A549 (cell line): ENCODE measurements around the gene PI16. TPM values are rescaled to one million over a fixed set of nuclear protein-coding genes. Genes with fewer than 3 reads are reported as not detected.

Experiments used
- ATAC-seq, 2 experiments: fragments of 200-7000 bp in 1 of 2; fragments of >200 bp in 1 of 2; cut with Nextera tagmentation in 1 of 2; cut with Tn5 transposase in 1 of 2; 3 replicates each; pipeline versions ENCODE4 v1.8.0 to v1.9.1; 2018 to 2020; ENCODE audit warnings: mild to moderate bottlenecking in 1 of 2, moderate library complexity in 1 of 2
- CTCF ChIA-PET: fragments of 300-600 bp; sonication (Branson Sonifier 250); formaldehyde crosslinking; extraction: SDS; loops from one replicate; lab custom pipeline; 2021; ENCODE audit warnings: antibody characterized with exemption, inconsistent platforms; lab: Yijun Ruan, JAX
- POLR2A ChIA-PET: fragments of 350-600 bp; formaldehyde crosslinking; extraction: SDS; loops from one replicate; lab custom pipeline; 2021; ENCODE audit warnings: antibody characterized with exemption, inconsistent platforms; lab: Yijun Ruan, JAX
- DNase-seq, 2 experiments: peaks; one replicate each; pipeline versions ENCODE4 v3.0.0 to v3.0.0-alpha.2; 2011 to 2016; ENCODE audit warnings: low read depth in 1 of 2, low spot score in 1 of 2
- FAIRE-seq: peaks from 2 replicates; lab custom pipeline; 2011; peaks lifted over from hg19 to GRCh38; lab: Jason Lieb, UNC
- H3K27ac ChIP-seq, 2 experiments: fragments of >200 bp; sonication (Bioruptor Twin); formaldehyde crosslinking; 3 replicates each; pipeline ENCODE4 v1.5.1; 2016 to 2017
- H3K4me1 ChIP-seq: fragments of >200 bp; sonication (Bioruptor Twin); formaldehyde crosslinking; 3 replicates; pipeline ENCODE4 v1.6.1; 2016
- H3K4me2 ChIP-seq: fragments of >200 bp; sonication (Bioruptor Twin); formaldehyde crosslinking; 3 replicates; pipeline ENCODE4 v1.6.1; 2016
- H3K4me3 ChIP-seq: fragments of >200 bp; sonication (Bioruptor Twin); formaldehyde crosslinking; 3 replicates; pipeline ENCODE4 v1.5.1; 2016
- H3K9me3 ChIP-seq: fragments of >200 bp; sonication (Bioruptor Twin); formaldehyde crosslinking; 3 replicates; pipeline ENCODE4 v1.6.1; 2016
- BCL3 ChIP-seq: fragments of >200 bp; sonication (Bioruptor Twin); formaldehyde crosslinking; IDR thresholded peaks from 3 replicates; pipeline ENCODE4 v1.6.1; 2016
- CHD2 ChIP-seq: fragments of 150-350 bp; IDR thresholded peaks from 2 replicates; pipeline ENCODE4 v1.6.1; 2014; ENCODE audit warnings: low read length; ENCODE audit not compliant: partially characterized antibody
- CTCF ChIP-seq: fragments of >200 bp; sonication (Bioruptor Twin); formaldehyde crosslinking; IDR thresholded peaks from 3 replicates; pipeline ENCODE4 v1.5.1; 2016
- ESRRA ChIP-seq: fragments of 150-350 bp; IDR thresholded peaks from 2 replicates; pipeline ENCODE4 v1.6.1; 2014; ENCODE audit warnings: mild to moderate bottlenecking, low read length, borderline replicate concordance
- FOSB ChIP-seq: fragments of 250-450 bp; sonication (Bioruptor Pico); IDR thresholded peaks from 2 replicates; pipeline ENCODE4 v1.5.0; 2020; ENCODE audit warnings: mild to moderate bottlenecking, moderate library complexity
- FOXS1 ChIP-seq: fragments of 250-450 bp; sonication (Bioruptor Pico); IDR thresholded peaks from 2 replicates; pipeline ENCODE4 v1.5.0; 2020; ENCODE audit warnings: mild to moderate bottlenecking, moderate library complexity
- GATA3 ChIP-seq: IDR thresholded peaks from 2 replicates; pipeline ENCODE4 v1.6.1; 2012; ENCODE audit warnings: borderline replicate concordance
- HEYL ChIP-seq: fragments of 250-450 bp; sonication (Bioruptor Pico); IDR thresholded peaks from 2 replicates; pipeline ENCODE4 v1.8.0; 2021; ENCODE audit warnings: mild to moderate bottlenecking, moderate library complexity
- HOXB5 ChIP-seq: fragments of 250-450 bp; sonication (Bioruptor Pico); IDR thresholded peaks from 2 replicates; pipeline ENCODE4 v1.5.0; 2020; ENCODE audit warnings: mild to moderate bottlenecking, moderate library complexity
- JUNB ChIP-seq: fragments of >200 bp; sonication (Bioruptor Twin); formaldehyde crosslinking; IDR thresholded peaks from 2 replicates; pipeline ENCODE4 v1.6.1; 2016
- KDM1A ChIP-seq: fragments of 200-600 bp; sonication (generic); IDR thresholded peaks from 2 replicates; pipeline ENCODE4 v1.6.1; 2016; ENCODE audit warnings: low read depth, mild to moderate bottlenecking
- MYC ChIP-seq: IDR thresholded peaks from 2 replicates; pipeline ENCODE4 v1.6.1; 2012; ENCODE audit warnings: mild to moderate bottlenecking, inconsistent platforms, low read length, improper control_type of control experiment, borderline replicate concordance
- POLR2A ChIP-seq: IDR thresholded peaks from 2 replicates; pipeline ENCODE4 v1.6.1; 2012; ENCODE audit warnings: mild to moderate bottlenecking, low read length
- POLR2AphosphoS2 ChIP-seq: conservative IDR thresholded peaks from 2 replicates; pipeline ENCODE4 v1.6.1; 2012; ENCODE audit warnings: low read length, improper control_type of control experiment, inconsistent platforms
- RAD21 ChIP-seq, 2 experiments: fragments of >200 bp in 1 of 2; sonication (Bioruptor Twin) in 1 of 2; formaldehyde crosslinking in 1 of 2; IDR thresholded peaks in 1 of 2; conservative IDR thresholded peaks in 1 of 2; 2 replicates in 1 of 2; 3 replicates in 1 of 2; pipeline ENCODE4 v1.6.1; 2012 to 2018; ENCODE audit warnings: inconsistent platforms in 1 of 2
- RCOR1 ChIP-seq: fragments of 150-350 bp; IDR thresholded peaks from 2 replicates; pipeline ENCODE4 v1.6.1; 2014; ENCODE audit warnings: antibody characterized with exemption, low read length, low read depth
- RFX5 ChIP-seq: fragments of 450-650 bp; IDR thresholded peaks from 2 replicates; pipeline ENCODE4 v1.7.1; 2014; ENCODE audit warnings: antibody characterized with exemption, mild to moderate bottlenecking, moderate library complexity
- USF2 ChIP-seq: fragments of 450-650 bp; IDR thresholded peaks from 2 replicates; pipeline ENCODE4 v1.6.1; 2014; ENCODE audit warnings: antibody characterized with exemption
- ZC3H11A ChIP-seq: fragments of 450-650 bp; IDR thresholded peaks from 2 replicates; pipeline ENCODE4 v1.6.1; 2014; ENCODE audit warnings: antibody characterized with exemption, mild to moderate bottlenecking
- ZSCAN20 ChIP-seq: fragments of 250-450 bp; sonication (Bioruptor Pico); IDR thresholded peaks from 2 replicates; pipeline ENCODE4 v1.8.0; 2022; ENCODE audit warnings: mild to moderate bottlenecking, moderate library complexity
- WGBS: methylation state at CpG from one replicate; pipeline ENCODE4 v1.1.6; 2017; ENCODE audit errors: missing lambda C conversion rate; 5-methylcytosine and 5-hydroxymethylcytosine counted together
- polyA plus RNA-seq, 4 experiments: library from polyadenylated mRNA; depleted of rRNA in 3 of 4; stranded (reverse); fragments of >200 nt; fragmentation: RNase III in 1 of 4; extraction: RNeasy Plus Mini Kit Qiagen cat#74134 plus additional on column Dnase treatment in 1 of 4; gene quantifications; 2 replicates in 3 of 4; 3 replicates in 1 of 4; pipeline ENCODE4 v1.2.3, GENCODE V29; 2011 to 2017
- TF ChIP-seq, protein P1 (sequence below): fragments of >200 bp; sonication (Bioruptor Twin); formaldehyde crosslinking; IDR thresholded peaks from 2 replicates; pipeline ENCODE4 v1.6.1; 2016
- TF ChIP-seq, protein P2 (sequence below): fragments of 250-450 bp; sonication (Bioruptor Pico); IDR thresholded peaks from 2 replicates; pipeline ENCODE4 v1.5.0; 2021; ENCODE audit warnings: mild to moderate bottlenecking, moderate library complexity, borderline replicate concordance

The PI16 gene
- polyA plus RNA-seq, 2 of the 4 experiments (the other 2 are of a cell fraction), result not detected

GRCh38 chr6:36983538-36983937, 29.0 kb downstream of the PI16 start:
- CTCF ChIA-PET, result no interaction called here

GRCh38 chr6:36984581-36985416, 30.3 kb downstream of the PI16 start:
- ChIA-PET POLR2A (no interaction called here), CTCF (no interaction called here)
- FAIRE-seq (no peak), ATAC-seq (no peak), DNase-seq (peak in 1 of 2 experiments; percentile 41)
- WGBS, result 22% methylated on average over 16 of the region's 19 CpGs
- Histone ChIP-seq H3K9me3 (no peaks in the 10 kb centered on the region), H3K4me2 (peak overlapping the region; percentile 96), H3K4me3 (peak overlapping the region; percentile 100), H3K27ac (peak overlapping the region; percentile 98 to 100), H3K4me1 (peaks cover 25% of the 10 kb centered on the region)
- peak; percentile 67 for TF ChIP-seq CHD2
- TF ChIP-seq, protein P1, sequence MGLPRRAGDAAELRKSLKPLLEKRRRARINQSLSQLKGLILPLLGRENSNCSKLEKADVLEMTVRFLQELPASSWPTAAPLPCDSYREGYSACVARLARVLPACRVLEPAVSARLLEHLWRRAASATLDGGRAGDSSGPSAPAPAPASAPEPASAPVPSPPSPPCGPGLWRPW, result no peak

More at GRCh38 chr6:36983538-36983937, 29.0 kb downstream of the PI16 start:
- Histone ChIP-seq H3K27ac (no peak overlapping the region), H3K4me2 (peak overlapping the region; percentile 96), H3K9me3 (no peaks in the 10 kb centered on the region), H3K4me3 (no peak overlapping the region), H3K4me1 (peaks cover 25% of the 10 kb centered on the region)
- POLR2A ChIA-PET, result no interaction called here
- TF ChIP-seq CHD2 (no peak), HEYL (CRISPR knock-in tag) (no peak), FOXS1 (no peak), CTCF (no peak), FOSB (CRISPR knock-in tag) (no peak)
- DNase-seq (no peak), ATAC-seq (no peak), FAIRE-seq (no peak)
- WGBS, result 94% methylated on average over 3 of the region's 3 CpGs

DNA sequence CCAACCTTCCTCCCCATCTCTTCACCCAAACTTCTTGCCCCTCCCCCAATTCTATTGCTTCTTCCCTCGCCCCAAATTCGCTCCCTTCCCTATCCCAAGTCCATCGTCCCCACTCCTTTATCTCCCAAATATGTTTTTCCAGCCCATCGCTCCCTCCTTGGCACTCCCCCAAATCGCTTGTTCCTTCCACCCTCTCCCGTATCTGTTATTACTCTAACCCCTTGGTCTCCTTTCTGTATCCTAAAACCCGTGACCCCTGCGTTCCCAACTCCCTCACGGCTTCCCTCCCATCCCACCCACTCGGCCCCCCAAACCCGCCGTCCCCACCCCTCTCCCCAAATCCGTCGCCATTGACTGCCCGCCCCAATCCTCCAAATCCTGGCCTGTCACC, 30.9 kb downstream of the PI16 start:
- Histone ChIP-seq H3K4me1 (peaks cover 25% of the 10 kb centered on the region), H3K27ac (peak overlapping the region; percentile 98 to 100), H3K4me2 (peak overlapping the region; percentile 96), H3K9me3 (no peaks in the 10 kb centered on the region), H3K4me3 (peak overlapping the region; percentile 100)
- DNase-seq (no peak), ATAC-seq (no peak), FAIRE-seq (no peak)
- ChIA-PET CTCF (interaction anchor here (0.6 to 1.5 kb wide), 2 partner anchors 33 to 82 kb away, joined by 3 read pairs; no protein-coding TSS in a partner anchor), POLR2A (interaction anchor here (0.6 to 1.5 kb wide), 7 partner anchors 8 to 149 kb away, joined by 3 to 11 read pairs (median 3); partner anchors contain the start of gene PPIL1)
- TF ChIP-seq POLR2AphosphoS2 (no peak), CTCF (no peak), ZSCAN20 (CRISPR knock-in tag) (no peak), RAD21 (conservative IDR thresholded peaks at IDR 0.05 in 1 of 2, IDR thresholded peaks at IDR 0.05 in 1 of 2) (no peak), KDM1A (no peak), FOSB (CRISPR knock-in tag) (no peak), ZC3H11A (no peak), RCOR1 (no peak), USF2 (no peak), GATA3 (no peak), RFX5 (no peak), MYC (no peak), ESRRA (no peak), BCL3 (no peak), HOXB5 (no peak), JUNB (no peak), POLR2A (no peak), CHD2 (no peak)
- TF ChIP-seq, protein P1, result no peak
- TF ChIP-seq, protein P2, sequence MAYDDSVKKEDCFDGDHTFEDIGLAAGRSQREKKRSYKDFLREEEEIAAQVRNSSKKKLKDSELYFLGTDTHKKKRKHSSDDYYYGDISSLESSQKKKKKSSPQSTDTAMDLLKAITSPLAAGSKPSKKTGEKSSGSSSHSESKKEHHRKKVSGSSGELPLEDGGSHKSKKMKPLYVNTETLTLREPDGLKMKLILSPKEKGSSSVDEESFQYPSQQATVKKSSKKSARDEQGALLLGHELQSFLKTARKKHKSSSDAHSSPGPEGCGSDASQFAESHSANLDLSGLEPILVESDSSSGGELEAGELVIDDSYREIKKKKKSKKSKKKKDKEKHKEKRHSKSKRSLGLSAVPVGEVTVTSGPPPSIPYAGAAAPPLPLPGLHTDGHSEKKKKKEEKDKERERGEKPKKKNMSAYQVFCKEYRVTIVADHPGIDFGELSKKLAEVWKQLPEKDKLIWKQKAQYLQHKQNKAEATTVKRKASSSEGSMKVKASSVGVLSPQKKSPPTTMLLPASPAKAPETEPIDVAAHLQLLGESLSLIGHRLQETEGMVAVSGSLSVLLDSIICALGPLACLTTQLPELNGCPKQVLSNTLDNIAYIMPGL (CRISPR knock-in tag), result no peak
- under 1% methylated on average over 9 of the region's 15 CpGs for WGBS
